GM12878 (cell line): ENCODE results near the gene SMG9. TPM values are rescaled to one million over a fixed set of nuclear protein-coding genes. Genes with fewer than 3 reads are reported as not detected.

ENCODE experiments used
- ATAC-seq: fragments of 200-7000 bp; cut with Tn5 transposase; 3 replicates; pipeline ENCODE4 v1.9.1; 2020; ENCODE audit warnings: mild to moderate bottlenecking, moderate library complexity
- BruUV-seq: library from RNA; stranded (reverse); fragments of 400-500 nt; replicated peaks from 2 replicates; lab custom pipeline; 2021; lab: Mats Ljungman, UMichigan
- CTCF ChIA-PET: fragments of 300-600 bp; sonication (Branson Sonifier 250); formaldehyde crosslinking; extraction: SDS; loops from one replicate; lab custom pipeline; 2021; ENCODE audit warnings: inconsistent platforms; lab: Yijun Ruan, JAX
- POLR2A ChIA-PET: fragments of 350-600 bp; formaldehyde crosslinking; extraction: SDS; loops from one replicate; lab custom pipeline; 2021; ENCODE audit warnings: inconsistent platforms; lab: Charles Lee
- RAD21 ChIA-PET: fragments of 300-600 bp; sonication (Branson Sonifier 250); formaldehyde crosslinking; loops from one replicate; lab custom pipeline; 2023; ENCODE audit warnings: antibody characterized with exemption; ENCODE audit not compliant: unreplicated experiment; lab: Charles Lee
- SMC1A ChIA-PET: fragments of 300-600 bp; sonication (Branson Sonifier 250); formaldehyde crosslinking; loops from one replicate; lab custom pipeline; 2023; ENCODE audit not compliant: unreplicated experiment, uncharacterized antibody; lab: Charles Lee
- DNase-seq: peaks from one replicate; pipeline ENCODE4 v3.0.0-alpha.2; 2011; ENCODE audit warnings: low read depth, low spot score
- FAIRE-seq: peaks from 3 replicates; lab custom pipeline; 2011; peaks lifted over from hg19 to GRCh38; lab: Jason Lieb, UNC
- H2AFZ ChIP-seq: 2 replicates; pipeline ENCODE4 v1.6.0; 2011; ENCODE audit warnings: low read depth, low read length, control low read depth; ENCODE audit not compliant: control insufficient read depth
- H3K27ac ChIP-seq: 2 replicates; pipeline ENCODE4 v1.5.1; 2011; ENCODE audit warnings: control low read depth; ENCODE audit not compliant: control insufficient read depth, insufficient read depth
- H3K27me3 ChIP-seq, 2 experiments: replicated peaks in 1 of 2; 2 replicates each; pipeline versions ENCODE4 v1.6.0 to v1.6.1; 2011; ENCODE audit warnings: low read length in 1 of 2; ENCODE audit not compliant: control insufficient read depth in 2 of 2, insufficient read depth in 2 of 2
- H3K36me3 ChIP-seq, 2 experiments: 2 replicates each; pipeline ENCODE4 v1.5.1; 2011; ENCODE audit warnings: low read length in 1 of 2; ENCODE audit not compliant: control insufficient read depth in 2 of 2, insufficient read depth in 2 of 2
- H3K4me1 ChIP-seq: 2 replicates; pipeline ENCODE4 v1.6.1; 2011; ENCODE audit warnings: mild to moderate bottlenecking, low read length, moderate library complexity, mixed read lengths; ENCODE audit not compliant: control insufficient read depth, insufficient read depth
- H3K4me2 ChIP-seq: 2 replicates; pipeline ENCODE4 v1.6.0; 2011; ENCODE audit warnings: control low read depth; ENCODE audit not compliant: control insufficient read depth, insufficient read depth
- H3K4me3 ChIP-seq: fragments of 200-600 bp; sonication (generic); 2 replicates; pipeline ENCODE4 v1.5.1; 2016
- H3K79me2 ChIP-seq: 2 replicates; pipeline ENCODE4 v1.6.0; 2011; ENCODE audit warnings: low read length; ENCODE audit not compliant: control insufficient read depth, insufficient read depth
- H3K9ac ChIP-seq: 2 replicates; pipeline ENCODE4 v1.8.0; 2011; ENCODE audit warnings: low read length, control low read depth, mixed read lengths; ENCODE audit not compliant: control insufficient read depth, insufficient read depth
- H3K9me3 ChIP-seq: replicated peaks from 3 replicates; pipeline ENCODE4 v1.5.1; 2011; ENCODE audit warnings: mild to moderate bottlenecking, low read length; ENCODE audit not compliant: control insufficient read depth, insufficient read depth
- H4K20me1 ChIP-seq: 2 replicates; pipeline ENCODE4 v1.6.0; 2011; ENCODE audit not compliant: control insufficient read depth, insufficient read depth
- BCLAF1 ChIP-seq: fragments of 450-650 bp; IDR thresholded peaks from 2 replicates; pipeline ENCODE4 v1.6.1; 2017; ENCODE audit warnings: antibody characterized with exemption, mild to moderate bottlenecking, moderate library complexity
- WGBS: methylation state at CpG from one replicate; pipeline ENCODE4 v1.1.6; 2016; ENCODE audit warnings: low lambda C conversion rate; ENCODE audit not compliant: insufficient replicate concordance, insufficient coverage; ENCODE audit errors: missing lambda C conversion rate; 5-methylcytosine and 5-hydroxymethylcytosine counted together
- in situ Hi-C: fragments of 300-500 bp; cut with MboI; formaldehyde crosslinking; loops from 9 replicates; pipeline ENCODE4 v1.14.3; 2018; ENCODE audit warnings: mixed read lengths
- intact Hi-C: fragments of 100-400 bp; cut with micrococcal nuclease; formaldehyde crosslinking; loops from one replicate; pipeline ENCODE4 v1.14.2; 2022; ENCODE audit not compliant: unreplicated experiment
- polyA plus RNA-seq, 11 experiments: library from polyadenylated mRNA; depleted of rRNA in 4 of 11; unstranded in 6 of 11; stranded (reverse) in 5 of 11; fragments of >200 nt; fragmentation: Nextera tagmentation in 4 of 11; fragmentation: Illumina TruSeq in 1 of 11; extraction: Ambion mirVana in 4 of 11; extraction: Trizol in 1 of 11; gene quantifications; 1 replicate in 1 of 11; 2 replicates in 10 of 11; pipeline versions ENCODE4 v1.2.1 to v1.2.3, GENCODE V29; 2011 to 2016; ENCODE audit warnings: inconsistent platforms in 2 of 11, missing spikeins in 2 of 11, low read depth in 1 of 11
- total RNA-seq, 4 experiments: library from RNA; depleted of rRNA in 3 of 4; stranded (reverse); fragments of >200 nt in 3 of 4; fragmentation: Illumina TruSeq in 1 of 4; extraction: Trizol in 1 of 4; gene quantifications; 2 replicates each; pipeline versions ENCODE4 v1.2.1 to v1.2.3, GENCODE V29; 2013 to 2021

Gene SMG9
- total and polyA plus RNA-seq, 10 of the 15 experiments (the other 5 are each of a cell fraction or from before 2014, with no cell fraction given), result 0.69 to 52.2 (median 28.1) TPM

GRCh38 chr19:43739439-43740235 is 15.1 kb downstream of the SMG9 start:
- Histone ChIP-seq H3K4me2 (no peak overlapping the region), H3K4me1 (peaks cover 1% of the 10 kb centered on the region), H3K27me3 (no peaks in the 10 kb centered on the region), H3K9me3 (no peaks in the 10 kb centered on the region), H2AFZ (no peak overlapping the region), H3K27ac (no peak overlapping the region), H3K4me3 (no peak overlapping the region)
- no TSS peak for BruUV-seq
- in situ Hi-C loops, result no loop called here
- WGBS, result 95% methylated on average over 15 of the region's 16 CpGs
- DNase-seq, result no peak
- FAIRE-seq, result no peak
- SMC1A ChIA-PET, result interaction anchor here (0.8 to 1.0 kb wide), 2 partner anchors 29 to 41 kb away, joined by 3 to 5 read pairs; partner anchors contain the start of gene KCNN4
- RAD21 ChIA-PET, result interaction anchor here (0.6 to 1.2 kb wide), 2 partner anchors 52 to 71 kb away, joined by 3 to 5 read pairs; no protein-coding TSS in a partner anchor
- CTCF ChIA-PET, result interaction anchor here (0.9 to 1.3 kb wide), 2 partner anchors 26 to 69 kb away, joined by 3 read pairs; no protein-coding TSS in a partner anchor
- ATAC-seq, result no peak
- no peak for TF ChIP-seq BCLAF1
- TF ChIP-seq, all 136 proteins: peak for 0
- H3K79me2 ChIP-seq, result no peaks in the 10 kb centered on the region
- H3K9ac ChIP-seq, result no peak overlapping the region
- POLR2A ChIA-PET, result no interaction called here
- intact Hi-C loops, result no loop called here
- peaks cover 19 to 57% of the 10 kb centered on the region in 2 experiments for H3K36me3 ChIP-seq
- no peaks in the 10 kb centered on the region for H4K20me1 ChIP-seq
